Ectodermal cell (in vitro differentiated cells): ENCODE measurements around the gene RPTOR.

Experiments used
- H3K27ac ChIP-seq: 2 replicates; pipeline ENCODE4 v1.7.0; 2013; ENCODE audit warnings: mild to moderate bottlenecking, low read depth, low read length; ENCODE audit not compliant: insufficient read depth, poor library complexity, severe bottlenecking
- H3K27me3 ChIP-seq: 2 replicates; pipeline ENCODE4 v1.7.0; 2013; ENCODE audit warnings: mild to moderate bottlenecking, low read length; ENCODE audit not compliant: insufficient read depth, control insufficient read depth, poor library complexity, severe bottlenecking
- H3K36me3 ChIP-seq: one replicate; pipeline ENCODE4 v1.7.0; 2013; ENCODE audit warnings: low read length; ENCODE audit not compliant: control insufficient read depth, insufficient read depth
- H3K4me1 ChIP-seq: one replicate; pipeline ENCODE4 v1.7.0; 2013; ENCODE audit warnings: low read length; ENCODE audit not compliant: control insufficient read depth, insufficient read depth
- H3K4me3 ChIP-seq: 2 replicates; pipeline ENCODE4 v1.7.0; 2013; ENCODE audit warnings: low read depth, low read length, control low read depth; ENCODE audit not compliant: insufficient read depth
- H3K9me3 ChIP-seq: 2 replicates; pipeline ENCODE4 v1.7.0; 2013; ENCODE audit warnings: mild to moderate bottlenecking, low read length, moderate library complexity; ENCODE audit not compliant: control insufficient read depth
- WGBS, 2 experiments: methylation state at CpG; one replicate each; pipeline ENCODE4 v1.1.7; 2013; ENCODE audit warnings: missing lambda C conversion rate in 2 of 2; 5-methylcytosine and 5-hydroxymethylcytosine counted together

The RPTOR gene

GRCh38 chr17:80882323-80882722, 337.7 kb downstream of the RPTOR start:
- H3K36me3 ChIP-seq, result no peaks in the 10 kb centered on the region

GRCh38 chr17:80882926-80883685, 338.5 kb downstream of the RPTOR start:
- peaks cover 17% of the 10 kb centered on the region for H3K4me1 ChIP-seq
- H3K4me3 ChIP-seq, result no peak overlapping the region
- 95% methylated on average over 24 of the region's 24 CpGs for WGBS, 2 experiments
- H3K27me3 ChIP-seq, result no peaks in the 10 kb centered on the region
- H3K9me3 ChIP-seq, result no peaks in the 10 kb centered on the region
- no peaks in the 10 kb centered on the region for H3K36me3 ChIP-seq
- H3K27ac ChIP-seq, result no peak overlapping the region

More at GRCh38 chr17:80882323-80882722, 337.7 kb downstream of the RPTOR start:
- no peaks in the 10 kb centered on the region for H3K9me3 ChIP-seq
- H3K27ac ChIP-seq, result no peak overlapping the region
- H3K4me1 ChIP-seq, result peaks cover 22% of the 10 kb centered on the region
- WGBS, 2 experiments, result 94 to 95% methylated on average over 19 of the region's 19 CpGs
- H3K4me3 ChIP-seq, result no peak overlapping the region
- H3K27me3 ChIP-seq, result no peaks in the 10 kb centered on the region

GRCh38 chr17:80883831-80884735, 339.4 kb downstream of the RPTOR start:
- no peaks in the 10 kb centered on the region for H3K36me3 ChIP-seq

GRCh38 chr17:80884811-80885210, 340.2 kb downstream of the RPTOR start:
- Histone ChIP-seq H3K4me1 (peaks cover 5% of the 10 kb centered on the region), H3K36me3 (no peaks in the 10 kb centered on the region), H3K27me3 (no peaks in the 10 kb centered on the region), H3K27ac (no peak overlapping the region), H3K4me3 (no peak overlapping the region), H3K9me3 (no peaks in the 10 kb centered on the region)
- 96 to 97% methylated on average over 22 of the region's 22 CpGs for WGBS, 2 experiments

More at GRCh38 chr17:80883831-80884735, 339.4 kb downstream of the RPTOR start:
- Histone ChIP-seq H3K27ac (no peak overlapping the region), H3K4me3 (no peak overlapping the region), H3K27me3 (no peaks in the 10 kb centered on the region), H3K4me1 (peaks cover 13% of the 10 kb centered on the region), H3K9me3 (no peaks in the 10 kb centered on the region)
- WGBS, 2 experiments, result 96% methylated on average over 42 of the region's 42 CpGs

GRCh38 chr17:80885947-80886582, 341.4 kb downstream of the RPTOR start:
- no peaks in the 10 kb centered on the region for H3K4me1 ChIP-seq
- no peaks in the 10 kb centered on the region for H3K27me3 ChIP-seq
- H3K36me3 ChIP-seq, result no peaks in the 10 kb centered on the region
- H3K27ac ChIP-seq, result no peak overlapping the region
- H3K4me3 ChIP-seq, result no peak overlapping the region
- WGBS, 2 experiments, result 96 to 98% methylated on average over 22 of the region's 22 CpGs
- no peaks in the 10 kb centered on the region for H3K9me3 ChIP-seq

DNA sequence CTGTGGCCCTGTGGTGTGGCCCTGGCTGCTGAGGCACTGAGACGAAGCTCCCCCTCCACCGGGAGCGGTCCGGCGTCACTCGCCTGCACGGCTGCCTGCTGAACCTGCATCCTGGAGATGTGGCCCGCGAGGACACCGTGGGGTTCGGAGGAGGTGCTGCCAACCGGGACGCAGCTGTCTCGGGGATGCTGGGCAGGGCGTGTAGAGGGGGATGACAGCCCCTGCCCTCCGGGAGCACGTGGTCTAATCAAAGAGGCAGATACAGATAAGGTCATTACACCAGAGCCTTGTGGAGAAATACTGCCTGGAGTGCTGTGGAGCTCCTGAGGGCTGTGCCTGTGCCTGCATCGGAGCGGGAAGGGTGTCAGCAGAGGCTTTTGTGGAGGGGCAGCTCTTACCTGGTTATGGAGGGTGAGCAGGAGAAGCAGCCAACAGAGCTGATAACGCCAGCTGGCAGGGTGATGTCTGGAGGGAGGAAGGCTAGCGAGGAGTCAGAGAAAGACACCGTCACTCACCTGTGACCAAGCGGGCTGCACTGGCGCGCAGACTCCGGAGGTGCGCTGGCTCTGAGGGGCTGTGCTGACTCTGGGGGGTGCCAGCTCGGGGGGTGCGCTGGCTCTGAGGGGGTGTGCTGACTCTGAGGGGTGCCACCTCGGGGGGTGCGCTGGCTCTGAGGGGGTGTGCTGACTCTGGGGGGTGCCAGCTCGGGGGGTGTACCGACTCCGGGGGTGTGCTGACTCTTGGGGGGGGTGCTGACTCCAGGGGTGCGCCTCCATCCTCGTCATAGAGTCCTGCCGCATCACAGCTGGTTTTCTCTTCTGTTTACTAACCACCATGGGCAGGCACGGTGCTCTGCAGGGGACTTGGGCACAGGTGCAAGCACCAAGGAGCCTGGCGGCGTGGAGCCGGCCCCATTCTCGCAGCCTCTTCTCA, 342.3 kb downstream of the RPTOR start:
- 94 to 96% methylated on average over 41 to 42 of the region's 42 CpGs for WGBS, 2 experiments
- no peaks in the 10 kb centered on the region for H3K36me3 ChIP-seq
- no peak overlapping the region for H3K4me3 ChIP-seq

GRCh38 chr17:80887639-80888175, 343.1 kb downstream of the RPTOR start:
- Histone ChIP-seq H3K4me3 (no peak overlapping the region), H3K4me1 (no peaks in the 10 kb centered on the region), H3K36me3 (no peaks in the 10 kb centered on the region), H3K27me3 (no peaks in the 10 kb centered on the region), H3K9me3 (no peaks in the 10 kb centered on the region), H3K27ac (no peak overlapping the region)
- 88 to 92% methylated on average over 6 to 10 of the region's 10 CpGs for WGBS, 2 experiments

More for the DNA sequence above, 342.3 kb downstream of the RPTOR start:
- H3K9me3 ChIP-seq, result no peaks in the 10 kb centered on the region
- no peak overlapping the region for H3K27ac ChIP-seq
- no peaks in the 10 kb centered on the region for H3K27me3 ChIP-seq
- H3K4me1 ChIP-seq, result no peaks in the 10 kb centered on the region

GRCh38 chr17:80888276-80889160, 343.9 kb downstream of the RPTOR start:
- Histone ChIP-seq H3K36me3 (no peaks in the 10 kb centered on the region), H3K9me3 (no peaks in the 10 kb centered on the region), H3K4me1 (no peaks in the 10 kb centered on the region), H3K4me3 (no peak overlapping the region), H3K27me3 (no peaks in the 10 kb centered on the region), H3K27ac (no peak overlapping the region)
- 94 to 96% methylated on average over 24 of the region's 24 CpGs for WGBS, 2 experiments
